Measurements from ENCODE around the gene SLC38A2.

GRCh38 chr12:46402451-46402850 is 29.9 kb upstream of the SLC38A2 start:
- TF ChIP-seq CTCF (IDR thresholded peaks at IDR 0.05) (no peak), EZH2 (IDR thresholded peaks at IDR 0.05; ENCODE audit: borderline replicate concordance, insufficient read depth, low read depth, low read length, poor library complexity, severe bottlenecking) (no peak)
